GM12874 (cell line): ENCODE data around the gene NEO1.

Experiments used
- CTCF ChIP-seq: IDR thresholded peaks from 2 replicates; pipeline ENCODE4 v1.5.1; 2011; ENCODE audit warnings: low read depth, mild to moderate bottlenecking, control low read depth, low read length, moderate library complexity; ENCODE audit not compliant: insufficient read depth

Gene NEO1

GRCh38 chr15:73176598-73176997 is 124.3 kb downstream of the NEO1 start:
- no peak for TF ChIP-seq CTCF

DNA sequence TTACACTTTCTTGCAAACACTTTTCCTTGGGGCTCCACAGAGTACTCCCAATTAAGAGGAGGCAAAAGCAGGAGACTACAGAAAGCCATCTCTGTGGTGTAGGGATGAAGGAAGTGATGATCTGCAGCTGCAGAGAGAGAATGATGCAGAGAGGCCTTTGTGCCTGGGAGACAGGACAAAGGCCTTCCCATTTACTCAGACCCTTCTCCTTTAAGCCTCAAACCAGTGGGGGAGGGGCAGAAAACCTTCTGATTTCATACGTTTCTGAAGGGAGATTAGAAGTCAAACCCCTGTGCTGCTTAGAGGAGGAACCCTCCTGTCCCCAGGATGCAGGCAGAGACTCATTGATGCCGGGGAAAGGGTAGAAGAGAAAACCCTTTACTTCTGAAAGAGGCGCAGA is 130.8 kb downstream of the NEO1 start:
- TF ChIP-seq CTCF, result no peak

DNA sequence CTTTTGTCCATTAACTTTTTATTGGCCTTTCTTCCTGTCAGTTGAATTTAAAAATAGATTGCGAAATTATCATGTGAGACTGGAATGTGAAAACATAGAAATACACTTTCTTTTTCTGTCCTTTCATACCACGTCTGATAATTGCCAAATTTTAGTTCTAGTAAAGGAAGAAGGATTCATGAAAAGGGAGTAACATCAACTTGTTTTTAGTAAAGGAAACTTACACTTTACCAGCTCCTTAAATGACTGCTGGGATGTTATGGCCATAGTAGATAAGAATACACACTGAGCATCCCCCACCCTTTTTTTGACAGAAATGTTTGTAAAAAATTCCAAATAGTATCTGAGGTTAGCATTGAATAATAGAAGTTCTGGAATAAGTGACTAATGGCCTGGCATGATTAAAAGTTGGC is 137.9 kb downstream of the NEO1 start:
- no peak for TF ChIP-seq CTCF

DNA sequence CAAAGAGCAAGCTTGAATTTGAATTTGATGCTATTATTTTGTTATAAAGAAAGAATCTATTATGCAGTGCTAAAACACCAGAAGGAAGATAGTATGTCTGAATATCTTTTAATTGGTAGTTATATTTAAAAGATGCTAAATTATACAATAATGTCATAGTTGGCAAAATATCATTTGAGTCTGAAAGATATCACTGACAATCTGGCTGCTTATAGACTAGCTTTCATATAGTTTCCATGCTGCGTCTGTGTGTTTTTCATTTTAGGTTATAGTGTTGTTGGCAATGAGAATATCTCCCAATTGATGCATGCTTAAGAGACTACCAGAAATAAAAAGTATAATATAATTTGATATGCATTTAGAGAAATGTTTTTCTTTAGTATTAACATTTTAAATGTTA is 142.9 kb downstream of the NEO1 start:
- no peak for TF ChIP-seq CTCF

GRCh38 chr15:73196113-73196512 is 143.8 kb downstream of the NEO1 start:
- no peak for TF ChIP-seq CTCF

DNA sequence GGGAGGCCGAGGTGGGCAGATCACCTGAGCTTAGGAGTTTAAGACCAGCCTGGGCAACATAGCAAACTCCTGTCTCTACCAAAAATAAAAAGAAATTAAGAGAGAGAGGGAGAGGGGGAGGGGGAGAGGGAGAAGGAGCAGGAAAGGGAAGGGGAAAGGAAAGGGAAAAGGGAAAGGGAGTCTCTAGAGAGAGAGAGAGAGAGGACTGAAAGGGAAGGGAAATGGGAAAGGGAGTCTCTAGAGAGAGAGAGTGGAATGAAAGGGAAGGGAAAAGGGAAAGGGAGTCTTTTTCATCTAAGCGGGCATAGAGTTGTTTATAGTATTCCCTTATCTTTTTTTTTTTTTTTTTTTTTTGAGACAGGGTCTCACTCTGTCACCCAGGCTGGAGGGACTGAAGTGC is 148.1 kb downstream of the NEO1 start:
- TF ChIP-seq CTCF, result no peak

DNA sequence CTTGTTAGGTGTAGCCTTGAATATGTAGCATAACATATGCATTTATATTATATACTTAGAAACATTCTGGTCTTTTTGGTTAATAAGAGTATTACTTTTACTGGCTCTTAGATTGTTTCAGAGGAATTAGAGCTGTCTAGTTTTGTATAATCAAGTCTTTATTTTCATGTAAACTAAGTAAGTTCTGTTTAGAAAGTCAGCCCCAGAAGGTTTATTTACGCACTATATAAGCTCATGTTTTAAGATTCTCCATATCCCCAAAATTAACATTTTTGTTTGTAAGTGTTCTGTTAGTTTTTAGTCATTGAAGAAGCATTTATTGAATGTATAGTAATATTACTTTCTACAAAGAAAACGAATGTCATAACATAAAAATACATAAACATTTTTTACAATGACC is 158.4 kb downstream of the NEO1 start:
- TF ChIP-seq CTCF, result no peak

- no peak for TF ChIP-seq CTCF
Observed at GRCh38 chr15:73212424-73212823, 160.2 kb downstream of the NEO1 start.
